Stimulated activated naive B cell treated with anti-CD40 and anti-IgM and Interleukin-4, amounts not matched to agents 10 μg/mL and 1 μg/mL and 100 μg/mL, for 72 hours (primary cell): Measurements from ENCODE around the gene PPP2R3B.
A peak's percentile ranks its signal among the peaks of the same experiment; 100 is the strongest.

Experiments
- ATAC-seq, 2 donors: fragments of 150-1000 bp; cut with Tn5 transposase; replicated peaks; 2 replicates each; pipeline ENCODE4 v1.10.0; 2021; ENCODE audit warnings: moderate library complexity in 1 of 2
- DNase-seq: peaks from one replicate; pipeline ENCODE4 v3.0.0; 2021
- H3K27ac Mint-ChIP-seq: one replicate; pipeline ENCODE4 v1.8.0; 2022; ENCODE audit warnings: mild to moderate bottlenecking, mixed read lengths
- H3K27me3 Mint-ChIP-seq, 2 donors: one replicate each; pipeline ENCODE4 v1.8.0; 2022; ENCODE audit warnings: mixed read lengths in 2 of 2
- H3K36me3 Mint-ChIP-seq, 2 donors: one replicate each; pipeline ENCODE4 v1.8.0; 2022; ENCODE audit warnings: mixed read lengths in 2 of 2, mild to moderate bottlenecking in 1 of 2
- H3K4me1 Mint-ChIP-seq, 2 donors: one replicate each; pipeline ENCODE4 v1.8.0; 2022; ENCODE audit warnings: mixed read lengths in 2 of 2, mild to moderate bottlenecking in 1 of 2
- H3K4me3 Mint-ChIP-seq, 2 donors: one replicate each; pipeline ENCODE4 v1.8.0; 2022; ENCODE audit warnings: mild to moderate bottlenecking in 2 of 2, mixed read lengths in 2 of 2, moderate library complexity in 1 of 2
- H3K9me3 Mint-ChIP-seq, 2 donors: one replicate each; pipeline ENCODE4 v1.8.0; 2022; ENCODE audit warnings: mixed read lengths in 2 of 2, mild to moderate bottlenecking in 1 of 2

PPP2R3B gene

DNA sequence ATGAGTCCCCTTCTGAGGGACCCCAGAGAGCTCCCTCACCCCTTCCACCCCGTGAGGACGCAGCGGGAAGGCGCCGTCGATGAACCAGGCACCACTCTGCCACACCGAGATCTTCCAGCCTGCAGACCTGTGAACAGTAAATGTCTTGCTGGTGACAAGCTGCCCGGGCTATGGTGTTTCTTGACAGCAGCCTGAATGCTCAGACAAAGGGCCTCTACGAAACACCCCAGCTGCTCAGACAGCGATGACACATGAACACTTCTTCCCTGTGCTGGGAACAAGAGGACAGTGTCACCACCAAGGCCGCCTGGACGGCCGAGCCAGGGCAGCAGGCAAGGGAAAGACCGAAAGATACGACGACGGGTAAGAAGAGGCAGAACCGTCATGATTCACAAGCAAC lies 37.5 kb downstream of the PPP2R3B start:
- Mint-ChIP-seq H3K27ac (no peak overlapping the region), H3K4me3 (no peak overlapping the region), H3K36me3 (peaks cover 28 to 48% of the 10 kb centered on the region in 2 donors), H3K9me3 (no peaks in the 10 kb centered on the region), H3K4me1 (peaks cover 0 to 2% of the 10 kb centered on the region in 2 donors), H3K27me3 (no peaks in the 10 kb centered on the region)
- ATAC-seq, result no peak
- DNase-seq, result no peak

- Mint-ChIP-seq H3K9me3 (no peaks in the 10 kb centered on the region), H3K27ac (no peak overlapping the region), H3K4me1 (peaks cover 0 to 2% of the 10 kb centered on the region in 2 donors), H3K27me3 (no peaks in the 10 kb centered on the region), H3K4me3 (no peak overlapping the region), H3K36me3 (peaks cover 28 to 48% of the 10 kb centered on the region in 2 donors)
- ATAC-seq (no peak), DNase-seq (no peak)
Observed at GRCh38 chrX:348461-349117, 38.1 kb downstream of the PPP2R3B start.

- Mint-ChIP-seq H3K27ac (no peak overlapping the region), H3K9me3 (no peaks in the 10 kb centered on the region), H3K27me3 (no peaks in the 10 kb centered on the region), H3K4me3 (no peak overlapping the region), H3K36me3 (peaks cover 27 to 44% of the 10 kb centered on the region in 2 donors), H3K4me1 (peaks cover 0 to 2% of the 10 kb centered on the region in 2 donors)
- ATAC-seq (no peak), DNase-seq (no peak)
Observed at GRCh38 chrX:347351-348117, 39.2 kb downstream of the PPP2R3B start.

DNA sequence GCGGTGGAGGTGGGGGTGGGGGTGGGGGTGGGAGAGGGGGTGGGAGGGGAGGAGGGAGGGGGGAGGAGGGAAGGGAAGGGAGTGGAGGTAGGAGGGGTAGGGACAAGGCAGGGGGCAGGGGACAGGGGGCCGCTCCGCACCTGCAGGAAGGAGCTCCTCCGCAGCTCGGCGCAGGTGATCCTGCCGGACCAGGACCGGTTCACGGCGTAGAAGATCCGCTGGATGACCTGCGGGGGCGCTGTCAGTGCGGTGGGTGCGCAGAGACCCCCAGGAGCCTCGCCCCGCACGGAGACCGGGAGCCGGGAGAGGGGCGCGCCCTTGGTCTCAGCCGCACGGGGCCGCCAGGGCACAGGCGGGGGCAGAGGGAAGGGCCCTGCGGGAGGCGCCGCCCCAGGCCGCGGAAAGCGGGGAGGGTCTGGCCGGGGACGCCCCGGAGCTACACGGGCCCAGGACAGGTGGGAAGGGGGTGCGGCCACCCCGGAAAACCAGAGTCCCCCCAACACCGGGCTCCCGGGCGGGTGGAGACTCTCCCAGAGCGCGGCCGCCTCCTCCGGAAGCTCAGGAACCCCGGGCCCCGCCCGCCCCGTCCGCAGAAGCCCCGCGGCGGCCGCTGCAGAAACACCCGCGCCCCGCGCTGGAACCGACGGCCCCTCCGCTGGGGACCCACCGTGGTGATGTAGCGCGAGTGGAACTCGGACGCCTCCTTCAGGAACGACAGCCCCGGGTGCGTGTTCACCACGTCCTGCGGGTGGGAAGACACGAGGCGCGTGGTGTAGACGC lies 40.5 kb downstream of the PPP2R3B start:
- ATAC-seq, result no peak
- H3K4me3 Mint-ChIP-seq, result no peak overlapping the region
- H3K27me3 Mint-ChIP-seq, result no peaks in the 10 kb centered on the region
- DNase-seq, result no peak
- H3K27ac Mint-ChIP-seq, result no peak overlapping the region
- H3K36me3 Mint-ChIP-seq, result peaks cover 33 to 52% of the 10 kb centered on the region in 2 donors
- H3K9me3 Mint-ChIP-seq, result peaks cover 2 to 3% of the 10 kb centered on the region in 2 donors
- H3K4me1 Mint-ChIP-seq, result no peaks in the 10 kb centered on the region

- Mint-ChIP-seq H3K4me3 (no peak overlapping the region), H3K4me1 (no peaks in the 10 kb centered on the region), H3K27me3 (no peaks in the 10 kb centered on the region), H3K9me3 (peaks cover 2 to 3% of the 10 kb centered on the region in 2 donors), H3K36me3 (peaks cover 31 to 44% of the 10 kb centered on the region in 2 donors), H3K27ac (no peak overlapping the region)
- DNase-seq (no peak), ATAC-seq (no peak)
Observed at GRCh38 chrX:345020-345925, 41.4 kb downstream of the PPP2R3B start.

DNA sequence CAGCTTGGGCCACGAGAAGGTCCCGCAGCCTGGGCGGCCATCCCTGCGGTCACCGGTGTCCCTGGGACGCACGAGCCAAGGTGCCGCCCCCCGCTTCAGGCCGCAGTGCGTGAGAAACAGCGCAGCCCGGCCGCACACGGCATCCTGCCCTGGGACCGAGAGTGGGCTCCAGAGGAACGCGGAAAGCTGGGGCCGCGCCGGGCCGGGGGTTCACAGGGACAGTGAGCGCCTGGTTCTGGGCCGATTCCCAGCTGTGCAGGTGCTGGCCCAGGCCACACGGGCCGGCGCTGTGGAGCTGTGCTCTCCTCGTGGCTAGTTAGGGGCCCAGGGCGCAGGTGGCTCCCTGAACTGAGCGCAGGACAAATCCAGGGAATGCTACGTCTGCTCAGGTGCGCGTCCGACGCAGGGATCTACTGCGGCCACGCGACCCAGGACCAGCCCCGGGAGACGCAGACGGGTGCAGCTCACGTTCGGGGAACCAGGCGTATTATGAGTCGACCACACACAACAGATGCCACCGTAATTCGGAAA lies 42.3 kb downstream of the PPP2R3B start:
- no peak for DNase-seq
- peaks cover 29 to 37% of the 10 kb centered on the region in 2 donors for H3K36me3 Mint-ChIP-seq
- no peaks in the 10 kb centered on the region for H3K27me3 Mint-ChIP-seq
- no peak for ATAC-seq
- no peak overlapping the region for H3K27ac Mint-ChIP-seq
- H3K4me3 Mint-ChIP-seq, result no peak overlapping the region
- no peaks in the 10 kb centered on the region for H3K4me1 Mint-ChIP-seq
- H3K9me3 Mint-ChIP-seq, result peaks cover 2 to 3% of the 10 kb centered on the region in 2 donors

DNA sequence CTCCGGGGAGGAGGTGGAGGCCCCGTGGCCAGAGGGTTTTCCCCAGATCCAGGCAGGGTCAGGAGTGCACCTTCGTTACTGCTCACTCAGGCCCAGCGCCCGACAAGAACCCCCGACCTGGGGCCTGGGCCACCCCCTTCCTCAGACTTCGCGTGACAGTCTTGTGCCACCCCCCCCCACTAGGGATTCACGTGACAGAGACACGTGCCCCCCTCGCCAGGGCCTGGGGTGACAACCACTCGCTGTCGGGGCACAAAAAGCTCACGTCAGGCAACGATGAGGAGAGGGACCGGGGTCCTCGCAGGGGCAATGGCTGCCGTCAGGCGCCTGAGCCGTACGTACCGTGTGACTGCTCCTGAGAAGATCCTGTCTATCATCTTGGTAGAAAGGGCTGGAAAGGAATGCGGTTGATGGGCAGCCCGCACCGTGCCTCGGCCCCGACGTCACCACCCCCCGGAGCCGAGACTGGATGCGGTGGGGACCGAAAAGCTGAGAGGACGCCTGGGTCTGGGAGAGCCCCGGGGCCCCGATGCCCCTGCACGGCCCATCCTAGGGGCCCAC lies 45.1 kb downstream of the PPP2R3B start:
- no peak for ATAC-seq
- Mint-ChIP-seq H3K27ac (peak overlapping the region; percentile 32), H3K27me3 (no peaks in the 10 kb centered on the region), H3K4me1 (no peaks in the 10 kb centered on the region), H3K36me3 (peaks cover 44 to 48% of the 10 kb centered on the region in 2 donors), H3K4me3 (no peak overlapping the region), H3K9me3 (peaks cover 2 to 3% of the 10 kb centered on the region in 2 donors)
- no peak for DNase-seq

GRCh38 chrX:340641-341423 lies 45.9 kb downstream of the PPP2R3B start:
- Mint-ChIP-seq H3K27me3 (no peaks in the 10 kb centered on the region), H3K27ac (no peak overlapping the region), H3K4me1 (no peaks in the 10 kb centered on the region), H3K4me3 (no peak overlapping the region), H3K9me3 (peaks cover 2 to 3% of the 10 kb centered on the region in 2 donors), H3K36me3 (peaks cover 49 to 50% of the 10 kb centered on the region in 2 donors)
- ATAC-seq (no peak), DNase-seq (no peak)

GRCh38 chrX:340121-340520 lies 46.6 kb downstream of the PPP2R3B start:
- no peak overlapping the region for H3K4me3 Mint-ChIP-seq
- no peaks in the 10 kb centered on the region for H3K4me1 Mint-ChIP-seq
- no peaks in the 10 kb centered on the region for H3K27me3 Mint-ChIP-seq
- H3K27ac Mint-ChIP-seq, result no peak overlapping the region
- H3K36me3 Mint-ChIP-seq, result peaks cover 48 to 49% of the 10 kb centered on the region in 2 donors
- peaks cover 2 to 3% of the 10 kb centered on the region in 2 donors for H3K9me3 Mint-ChIP-seq
- DNase-seq (no peak), ATAC-seq (no peak)

DNA sequence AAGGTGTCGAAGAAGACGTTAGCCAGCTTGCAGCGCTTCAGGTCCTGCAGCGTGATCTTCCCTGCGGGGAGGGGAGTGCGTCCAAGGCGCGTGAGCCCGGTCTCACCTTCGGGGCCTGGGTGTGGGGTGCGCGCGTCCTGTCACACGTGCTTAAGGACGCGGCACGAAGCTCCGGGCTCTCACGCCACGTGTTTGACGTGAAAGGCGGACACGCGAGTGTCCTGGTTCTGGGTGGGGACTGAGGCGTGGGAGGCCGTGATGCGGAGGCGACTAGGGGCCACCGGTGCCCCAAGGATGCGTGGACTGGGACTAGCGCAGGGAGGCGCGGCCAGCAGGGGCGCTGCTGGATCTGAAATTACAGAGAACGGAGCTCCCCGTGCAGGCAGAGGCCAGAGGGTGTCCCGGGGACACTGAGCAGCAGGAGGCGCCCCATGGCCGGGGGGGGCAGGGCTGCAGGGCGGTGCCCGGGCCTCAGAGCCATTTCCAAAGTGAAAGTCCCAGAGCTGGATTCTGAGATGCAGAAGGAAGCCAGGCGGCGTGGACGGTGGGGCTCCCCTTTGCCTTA lies 47.8 kb downstream of the PPP2R3B start:
- DNase-seq (no peak), ATAC-seq (no peak)
- no peak overlapping the region for H3K4me3 Mint-ChIP-seq
- peaks cover 2 to 3% of the 10 kb centered on the region in 2 donors for H3K9me3 Mint-ChIP-seq
- peaks cover 40 to 46% of the 10 kb centered on the region in 2 donors for H3K36me3 Mint-ChIP-seq
- H3K27ac Mint-ChIP-seq, result no peak overlapping the region
- H3K27me3 Mint-ChIP-seq, result no peaks in the 10 kb centered on the region
- no peaks in the 10 kb centered on the region for H3K4me1 Mint-ChIP-seq

- ATAC-seq, result no peak
- Mint-ChIP-seq H3K9me3 (peaks cover 2 to 3% of the 10 kb centered on the region in 2 donors), H3K4me1 (no peaks in the 10 kb centered on the region), H3K27ac (no peak overlapping the region), H3K4me3 (no peak overlapping the region), H3K36me3 (peaks cover 40 to 47% of the 10 kb centered on the region in 2 donors), H3K27me3 (no peaks in the 10 kb centered on the region)
- DNase-seq, result no peak
Observed at GRCh38 chrX:338281-338835, 48.3 kb downstream of the PPP2R3B start.

- Mint-ChIP-seq H3K27me3 (no peaks in the 10 kb centered on the region), H3K9me3 (peaks cover 2 to 3% of the 10 kb centered on the region in 2 donors), H3K4me1 (no peaks in the 10 kb centered on the region), H3K27ac (no peak overlapping the region), H3K4me3 (no peak overlapping the region), H3K36me3 (peaks cover 47 to 54% of the 10 kb centered on the region in 2 donors)
- no peak for ATAC-seq
- no peak for DNase-seq
Observed at GRCh38 chrX:337331-337831, 49.3 kb downstream of the PPP2R3B start.
